Measurements from ENCODE around the gene CFD.
A peak's percentile ranks its signal among the peaks of the same experiment; 100 is the strongest.
"Not testable (repeated sequence)": the region's sequence is repeated elsewhere in the genome, so short reads cannot be mapped to it uniquely, and the experiment has no call there.

The CFD gene

DNA sequence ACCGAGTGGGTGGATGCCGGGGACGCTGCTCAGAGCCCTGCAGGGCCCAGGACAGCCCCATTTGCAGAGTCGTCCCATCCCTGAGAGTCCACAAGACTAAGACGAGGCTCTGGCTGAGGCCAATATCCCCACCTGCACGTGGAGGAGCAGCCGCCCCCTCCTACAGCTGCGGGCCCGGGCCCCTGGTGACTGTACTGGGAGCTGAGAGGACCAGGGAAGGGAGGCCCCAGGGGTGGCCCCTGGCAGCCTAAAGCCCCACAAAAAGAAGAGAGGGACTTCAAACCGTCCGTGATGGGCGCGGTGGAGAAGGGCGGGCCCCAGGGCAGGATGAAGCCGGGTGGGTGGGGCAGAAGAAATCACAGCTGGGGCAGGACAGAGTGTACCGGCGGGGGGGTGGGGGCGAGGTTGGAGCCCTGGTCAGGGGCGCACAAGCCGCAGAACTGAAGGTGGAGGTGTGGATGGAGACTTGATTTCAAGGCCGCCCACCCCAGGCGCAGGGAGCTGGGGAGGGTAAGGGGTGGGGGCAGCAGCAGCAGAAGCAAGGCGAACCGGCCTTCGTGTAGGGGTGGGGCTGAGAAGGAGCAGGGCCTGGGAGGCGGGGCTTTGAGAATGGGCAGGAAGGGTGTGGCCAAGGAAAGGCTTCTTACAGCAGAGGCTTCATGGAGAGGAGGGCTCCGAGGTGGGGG is 12.9 kb downstream of the CFD start:
- H3K27me3 Mint-ChIP-seq = no peaks in the 10 kb centered on the region
- peak overlapping the region; percentile 52 for H3K4me3 Mint-ChIP-seq

DNA sequence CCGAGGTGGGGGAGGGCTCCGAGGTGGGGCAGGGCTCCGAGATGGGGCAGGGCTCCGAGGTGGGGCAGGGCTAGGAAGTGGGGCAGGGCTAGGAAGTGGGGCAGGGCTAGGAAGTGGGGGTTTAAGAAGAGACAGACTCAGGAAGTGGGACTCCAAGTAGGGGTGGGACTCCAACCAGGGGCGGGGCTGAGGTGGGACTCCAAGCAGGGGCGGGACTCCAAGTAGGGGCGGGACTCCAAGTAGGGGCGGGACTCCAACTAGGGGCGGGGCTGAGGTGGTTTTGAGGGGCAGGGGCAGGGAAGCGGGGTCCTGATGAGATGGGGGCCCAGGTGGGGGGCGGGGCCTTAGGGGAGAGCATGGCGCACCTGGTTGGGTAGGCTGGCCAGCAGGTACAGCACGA is 13.6 kb downstream of the CFD start:
- Mint-ChIP-seq H3K27me3 (no peaks in the 10 kb centered on the region), H3K9me3 (no peaks in the 10 kb centered on the region), H3K4me1 (peaks cover 8% of the 10 kb centered on the region), H3K4me3 (no peak overlapping the region), H3K27ac (no peak overlapping the region), H3K36me3 (no peaks in the 10 kb centered on the region)

More for the DNA sequence above, 12.9 kb downstream of the CFD start:
- Mint-ChIP-seq H3K9me3 (no peaks in the 10 kb centered on the region), H3K4me1 (peaks cover 11% of the 10 kb centered on the region), H3K27ac (peak overlapping the region; percentile 17), H3K36me3 (peaks cover 3% of the 10 kb centered on the region)

DNA sequence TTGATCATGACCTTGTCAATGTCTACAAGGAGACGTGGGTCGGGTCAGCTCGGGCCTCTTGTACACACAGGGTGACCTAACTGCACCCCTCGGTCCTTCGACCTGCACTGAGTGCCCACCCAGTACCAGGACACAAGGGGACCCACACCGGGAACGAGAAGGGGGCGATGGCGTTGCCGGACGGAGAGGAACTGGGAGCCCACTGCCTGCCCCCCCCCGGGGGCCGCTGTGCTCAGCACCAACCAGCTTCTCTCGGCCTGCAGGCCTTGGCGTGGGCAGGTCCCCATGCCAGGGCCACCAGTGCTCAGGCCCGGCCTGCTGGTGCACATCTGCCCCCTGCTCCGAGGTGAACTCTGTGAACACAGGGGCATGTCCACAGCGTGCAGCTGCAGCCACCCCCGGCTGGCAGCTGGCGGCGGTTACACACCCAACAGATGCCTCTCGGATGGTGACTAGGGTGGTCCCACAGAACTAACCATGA is 14.1 kb downstream of the CFD start:
- Mint-ChIP-seq H3K27ac (no peak overlapping the region), H3K36me3 (no peaks in the 10 kb centered on the region), H3K4me1 (peaks cover 8% of the 10 kb centered on the region), H3K4me3 (no peak overlapping the region), H3K27me3 (no peaks in the 10 kb centered on the region), H3K9me3 (no peaks in the 10 kb centered on the region)

DNA sequence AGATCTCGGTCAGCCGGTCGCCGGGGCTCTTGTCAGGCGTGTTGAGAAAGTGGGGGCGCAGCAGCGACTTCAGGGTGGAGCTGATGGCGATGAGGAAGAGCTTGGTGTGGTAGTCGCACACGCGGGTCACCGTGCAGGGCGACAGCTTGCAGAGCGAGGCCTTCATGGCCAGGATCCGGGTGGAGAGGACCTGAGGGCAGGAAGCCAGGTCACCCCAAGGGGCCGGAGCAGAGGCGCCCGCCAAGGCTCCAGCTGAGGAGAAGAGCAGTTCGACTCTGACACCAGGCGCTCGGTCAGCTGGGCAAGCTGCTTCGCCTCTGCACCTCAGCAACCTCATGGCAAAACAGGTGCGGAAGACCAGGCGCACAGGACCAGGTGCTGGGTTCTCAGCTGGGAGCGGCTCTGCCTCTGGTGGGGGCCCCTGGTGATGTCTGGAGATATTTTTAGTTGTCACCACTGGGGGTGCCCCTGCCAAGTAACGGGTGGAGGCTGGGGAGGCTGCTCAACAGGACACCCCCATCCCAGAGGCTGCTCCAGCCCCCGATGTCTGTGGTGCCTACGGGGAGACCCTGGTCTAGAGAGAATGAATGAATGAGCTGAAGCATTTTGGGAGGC is 15.9 kb downstream of the CFD start:
- peaks cover 8% of the 10 kb centered on the region for H3K4me1 Mint-ChIP-seq
- H3K36me3 Mint-ChIP-seq = no peaks in the 10 kb centered on the region

DNA sequence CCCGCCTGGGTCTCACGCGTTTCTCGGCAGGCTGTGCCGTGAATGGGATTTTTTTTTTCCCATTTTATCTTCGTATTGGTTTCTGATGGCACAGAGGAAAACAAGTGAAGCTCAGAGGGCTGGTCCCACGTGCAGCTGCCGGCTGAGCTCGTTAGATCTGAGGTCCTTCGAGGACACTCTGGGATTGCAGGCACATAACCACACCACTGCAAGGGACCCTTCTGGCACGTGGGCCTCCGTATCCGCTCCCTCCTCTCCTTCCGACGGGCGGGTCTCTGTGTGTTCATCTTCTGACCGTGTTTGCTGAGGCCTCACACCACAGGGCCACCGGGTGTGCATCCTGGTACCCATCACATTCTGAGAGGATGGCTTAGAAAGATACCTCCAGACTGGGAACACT is 16.6 kb downstream of the CFD start:
- Mint-ChIP-seq H3K4me1 (peaks cover 8% of the 10 kb centered on the region), H3K4me3 (no peak overlapping the region), H3K27ac (no peak overlapping the region), H3K9me3 (no peaks in the 10 kb centered on the region), H3K27me3 (no peaks in the 10 kb centered on the region), H3K36me3 (no peaks in the 10 kb centered on the region)

More for the DNA sequence above, 15.9 kb downstream of the CFD start:
- no peaks in the 10 kb centered on the region for H3K27me3 Mint-ChIP-seq
- no peaks in the 10 kb centered on the region for H3K9me3 Mint-ChIP-seq
- no peak overlapping the region for H3K4me3 Mint-ChIP-seq
- H3K27ac Mint-ChIP-seq = no peak overlapping the region

DNA sequence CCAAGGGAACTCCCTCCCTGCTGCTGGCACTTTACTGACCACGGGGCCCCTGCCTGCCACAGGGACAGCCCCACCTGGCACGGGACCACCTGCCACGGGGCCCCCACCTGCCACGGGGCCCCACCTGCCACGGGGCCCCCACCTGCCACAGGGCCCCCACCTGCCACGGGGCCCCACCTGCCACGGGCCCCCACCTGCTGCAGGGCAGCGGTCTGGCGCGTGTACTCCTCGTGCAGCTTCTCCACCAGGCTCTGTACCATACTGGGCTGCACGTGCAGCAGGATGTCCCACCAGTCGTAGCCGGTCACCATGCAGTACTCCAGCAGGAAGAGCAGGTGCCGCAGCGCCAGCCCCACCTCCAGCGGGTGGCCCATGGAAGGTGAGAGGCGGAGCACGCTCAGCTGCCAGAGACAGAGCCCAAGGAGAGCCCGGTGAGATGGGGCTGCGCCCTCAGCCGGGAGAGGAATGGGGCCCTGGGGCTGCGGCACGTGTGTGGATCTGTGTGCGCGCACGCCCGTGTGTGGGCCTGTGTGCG is 17.4 kb downstream of the CFD start:
- Mint-ChIP-seq H3K4me1 (peaks cover 8% of the 10 kb centered on the region), H3K27ac (no peak overlapping the region), H3K4me3 (no peak overlapping the region), H3K36me3 (no peaks in the 10 kb centered on the region), H3K9me3 (no peaks in the 10 kb centered on the region), H3K27me3 (no peaks in the 10 kb centered on the region)

DNA sequence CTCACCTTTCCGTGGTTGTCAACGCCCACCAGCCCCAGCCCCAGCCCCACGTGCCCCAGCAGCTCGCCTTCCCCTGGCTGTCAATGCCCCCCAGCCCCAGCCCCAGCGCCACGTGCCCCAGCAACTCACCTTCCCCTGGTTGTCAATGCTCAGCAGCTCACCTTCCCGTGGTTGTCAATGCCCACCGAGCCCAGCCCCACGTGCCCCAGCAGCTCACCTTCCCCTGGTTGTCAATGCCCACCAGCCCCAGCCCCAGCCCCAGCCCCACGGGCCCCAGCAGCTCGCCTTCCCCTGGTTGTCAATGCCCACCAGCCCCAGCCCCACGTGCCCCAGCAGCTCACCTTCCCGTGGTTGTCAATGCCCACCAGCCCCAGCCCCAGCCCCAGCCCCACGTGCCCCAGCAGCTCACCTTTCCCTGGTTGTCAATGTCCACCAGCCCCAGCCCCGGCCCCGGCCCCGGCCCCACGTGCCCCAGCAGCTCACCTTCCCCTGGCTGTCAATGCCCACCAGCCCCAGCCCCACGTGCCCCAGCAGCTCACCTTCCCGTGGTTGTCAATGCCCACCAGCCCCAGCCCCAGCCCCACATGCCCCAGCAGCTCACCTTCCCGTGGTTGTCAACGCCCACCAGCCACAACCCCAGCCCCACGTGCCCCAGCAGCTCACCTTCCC is 18.7 kb downstream of the CFD start:
- not testable (repeated sequence) for H3K27ac Mint-ChIP-seq, H3K9me3 Mint-ChIP-seq, H3K4me1 Mint-ChIP-seq, H3K4me3 Mint-ChIP-seq, H3K27me3 Mint-ChIP-seq, H3K36me3 Mint-ChIP-seq

DNA sequence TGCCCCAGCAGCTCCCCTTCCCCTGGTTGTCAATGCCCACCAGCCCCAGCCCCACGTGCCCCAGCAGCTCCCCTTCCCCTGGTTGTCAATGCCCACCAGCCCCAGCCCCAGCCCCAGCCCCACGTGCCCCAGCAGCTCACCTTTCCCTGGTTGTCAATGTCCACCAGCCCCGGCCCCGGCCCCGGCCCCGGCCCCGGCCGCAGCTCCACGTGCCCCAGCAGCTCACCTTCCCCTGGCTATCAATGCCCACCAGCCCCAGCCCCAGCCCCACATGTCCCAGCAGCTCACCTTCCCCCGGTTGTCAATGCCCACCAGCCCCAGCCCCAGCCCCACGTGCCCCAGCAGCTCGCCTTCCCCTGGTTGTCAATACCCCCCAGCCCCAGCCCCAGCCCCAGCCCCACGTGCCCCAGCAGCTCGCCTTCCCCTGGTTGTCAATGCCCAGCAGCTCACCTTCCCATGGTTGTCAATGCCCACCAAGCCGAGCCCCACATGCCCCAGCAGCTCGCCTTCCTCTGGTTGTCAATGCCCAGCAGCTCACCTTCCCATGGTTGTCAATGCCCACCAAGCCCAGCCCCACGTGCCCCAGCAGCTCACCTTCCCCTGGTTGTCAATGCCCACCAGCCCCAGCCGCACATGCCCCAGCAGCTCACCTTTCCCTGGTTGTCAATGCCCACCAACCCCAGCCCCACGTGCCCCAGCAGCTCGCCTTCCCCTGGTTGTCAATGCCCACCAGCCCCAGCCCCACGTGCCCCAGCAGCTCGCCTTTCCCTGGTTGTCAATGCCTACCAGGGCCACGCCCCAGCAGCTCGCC is 19.5 kb downstream of the CFD start:
- H3K27me3 Mint-ChIP-seq, H3K36me3 Mint-ChIP-seq, H3K4me1 Mint-ChIP-seq, H3K27ac Mint-ChIP-seq, H3K4me3 Mint-ChIP-seq, H3K9me3 Mint-ChIP-seq: not testable (repeated sequence)

DNA sequence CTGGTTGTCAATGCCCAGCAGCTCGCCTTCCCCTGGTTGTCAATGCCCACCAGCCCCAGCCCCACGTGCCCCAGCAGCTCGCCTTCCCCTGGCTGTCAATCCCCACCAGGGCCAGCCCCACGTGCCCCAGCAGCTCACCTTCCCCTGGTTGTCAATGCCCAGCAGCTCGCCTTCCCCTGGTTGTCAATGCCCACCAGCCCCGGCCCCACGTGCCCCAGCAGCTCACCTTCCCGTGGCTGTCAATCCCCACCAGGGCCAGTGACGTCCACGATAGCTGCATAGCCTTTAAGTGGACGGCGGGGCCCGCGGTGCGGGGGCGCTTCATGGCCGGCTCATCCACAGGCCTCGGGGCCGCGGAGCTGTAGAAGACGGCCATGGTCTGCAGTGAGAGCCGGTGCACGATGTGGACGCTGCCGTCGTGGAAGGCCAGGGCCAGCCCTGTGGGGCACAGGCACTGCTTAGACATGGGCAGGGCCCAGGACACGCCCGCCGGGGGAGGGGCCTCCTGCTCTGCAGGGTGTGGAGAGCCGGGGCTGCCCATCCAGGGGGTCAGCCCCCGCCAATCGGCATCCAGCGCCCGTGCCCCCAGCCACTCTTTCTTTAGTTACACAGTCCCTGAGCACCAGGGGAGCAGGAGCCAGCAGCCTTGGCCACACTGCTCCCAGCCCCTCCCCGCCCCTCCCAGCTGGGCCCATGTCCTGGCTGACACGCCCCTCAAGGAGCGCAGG is 20.4 kb downstream of the CFD start:
- H3K27ac Mint-ChIP-seq = no peak overlapping the region
- H3K36me3 Mint-ChIP-seq = no peaks in the 10 kb centered on the region
- no peaks in the 10 kb centered on the region for H3K27me3 Mint-ChIP-seq
- no peak overlapping the region for H3K4me3 Mint-ChIP-seq
- no peaks in the 10 kb centered on the region for H3K4me1 Mint-ChIP-seq
- no peaks in the 10 kb centered on the region for H3K9me3 Mint-ChIP-seq

DNA sequence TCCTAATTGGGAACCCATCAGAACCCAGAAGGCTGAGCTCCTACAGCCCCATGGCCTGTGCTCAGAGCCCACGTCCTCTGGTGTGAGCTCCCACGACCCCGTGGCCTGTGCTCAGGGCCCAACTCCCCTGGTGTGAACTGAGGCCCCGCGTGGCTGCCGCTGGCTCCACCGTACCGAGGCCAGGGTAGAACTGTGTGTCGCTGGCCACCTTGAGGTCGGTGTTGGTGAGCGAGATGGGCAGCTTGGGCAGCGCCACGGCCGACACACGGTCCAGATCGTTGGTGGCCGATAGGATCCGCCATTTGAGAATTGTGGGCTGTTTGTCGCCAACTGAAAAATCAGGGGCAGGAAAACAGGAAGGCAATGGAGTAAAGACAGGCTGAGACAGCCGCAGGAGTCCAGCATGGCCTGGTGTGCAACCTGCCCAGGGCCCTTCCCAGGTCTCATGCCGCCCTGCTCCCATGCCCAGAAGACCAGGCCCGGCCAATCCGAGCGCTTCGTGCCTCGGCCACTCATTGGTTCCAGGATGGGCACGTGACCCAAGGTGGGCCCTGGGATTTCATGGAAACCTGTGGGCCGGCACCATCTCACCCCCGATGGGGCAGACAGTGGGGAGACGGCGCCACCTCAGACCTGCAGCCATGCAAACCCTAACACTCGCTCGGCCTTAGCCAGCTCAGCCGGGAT is 22.1 kb downstream of the CFD start:
- Mint-ChIP-seq H3K4me1 (no peaks in the 10 kb centered on the region), H3K9me3 (no peaks in the 10 kb centered on the region), H3K27ac (no peak overlapping the region), H3K27me3 (no peaks in the 10 kb centered on the region), H3K4me3 (no peak overlapping the region), H3K36me3 (no peaks in the 10 kb centered on the region)

DNA sequence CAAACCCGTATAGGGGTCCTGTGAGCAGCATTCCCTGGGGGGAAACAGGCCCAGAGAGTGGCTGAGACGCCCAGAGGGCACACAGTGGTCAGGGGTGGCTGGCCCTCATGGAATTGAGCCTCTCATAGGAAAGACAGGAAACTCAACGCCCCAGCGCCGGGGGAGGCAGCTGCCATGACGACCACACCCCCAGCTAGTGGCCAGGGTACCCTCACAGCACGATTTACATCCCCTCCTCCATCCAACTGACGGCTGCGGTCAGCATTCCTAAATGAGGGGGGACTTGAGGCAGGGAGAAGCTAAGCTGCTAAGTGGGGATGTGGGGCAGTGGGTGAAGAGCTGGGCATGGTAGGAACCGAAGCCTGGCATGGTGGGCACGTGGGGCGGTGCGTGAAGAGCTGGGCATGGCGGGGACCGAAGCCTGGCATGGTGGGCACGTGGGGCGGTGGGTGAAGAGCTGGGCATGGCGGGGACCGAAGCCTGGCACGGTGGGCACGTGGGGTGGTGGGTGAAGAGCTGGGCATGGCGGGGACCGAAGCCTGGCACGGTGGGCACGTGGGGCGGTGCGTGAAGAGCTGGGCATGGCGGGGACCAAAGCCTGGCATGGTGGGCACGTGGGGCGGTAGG is 23.5 kb downstream of the CFD start:
- Mint-ChIP-seq H3K27ac (no peak overlapping the region), H3K9me3 (no peaks in the 10 kb centered on the region), H3K4me3 (no peak overlapping the region), H3K36me3 (no peaks in the 10 kb centered on the region), H3K27me3 (no peaks in the 10 kb centered on the region), H3K4me1 (no peaks in the 10 kb centered on the region)

DNA sequence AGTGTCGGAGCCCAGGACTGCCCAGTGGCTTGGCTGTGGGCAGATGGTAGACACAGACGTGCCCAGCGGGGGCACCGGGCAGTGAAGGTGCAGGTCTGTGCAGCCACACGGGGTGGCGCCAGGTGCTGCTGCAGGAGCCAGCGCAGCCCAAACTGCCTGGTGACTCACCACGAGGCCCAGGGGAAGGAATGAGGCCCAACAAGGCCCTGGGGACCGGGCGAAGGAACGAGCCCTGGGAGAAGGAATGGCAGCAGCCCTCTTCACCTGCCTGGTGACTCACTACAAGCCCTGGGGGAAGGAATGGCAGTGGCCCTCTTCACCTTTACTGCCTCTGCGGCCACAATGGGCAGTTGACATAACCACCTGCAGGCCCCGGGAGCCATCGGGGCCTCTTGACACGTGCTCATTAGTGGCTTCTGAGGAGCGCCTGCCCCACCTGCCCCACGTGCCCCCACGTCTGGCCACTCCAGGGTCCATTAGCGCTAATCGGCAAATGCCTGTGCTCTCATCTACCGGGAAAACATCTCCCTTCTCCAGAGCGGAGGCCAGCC is 24.3 kb downstream of the CFD start:
- Mint-ChIP-seq H3K9me3 (no peaks in the 10 kb centered on the region), H3K36me3 (no peaks in the 10 kb centered on the region), H3K4me3 (no peak overlapping the region), H3K27ac (no peak overlapping the region), H3K4me1 (no peaks in the 10 kb centered on the region), H3K27me3 (no peaks in the 10 kb centered on the region)

DNA sequence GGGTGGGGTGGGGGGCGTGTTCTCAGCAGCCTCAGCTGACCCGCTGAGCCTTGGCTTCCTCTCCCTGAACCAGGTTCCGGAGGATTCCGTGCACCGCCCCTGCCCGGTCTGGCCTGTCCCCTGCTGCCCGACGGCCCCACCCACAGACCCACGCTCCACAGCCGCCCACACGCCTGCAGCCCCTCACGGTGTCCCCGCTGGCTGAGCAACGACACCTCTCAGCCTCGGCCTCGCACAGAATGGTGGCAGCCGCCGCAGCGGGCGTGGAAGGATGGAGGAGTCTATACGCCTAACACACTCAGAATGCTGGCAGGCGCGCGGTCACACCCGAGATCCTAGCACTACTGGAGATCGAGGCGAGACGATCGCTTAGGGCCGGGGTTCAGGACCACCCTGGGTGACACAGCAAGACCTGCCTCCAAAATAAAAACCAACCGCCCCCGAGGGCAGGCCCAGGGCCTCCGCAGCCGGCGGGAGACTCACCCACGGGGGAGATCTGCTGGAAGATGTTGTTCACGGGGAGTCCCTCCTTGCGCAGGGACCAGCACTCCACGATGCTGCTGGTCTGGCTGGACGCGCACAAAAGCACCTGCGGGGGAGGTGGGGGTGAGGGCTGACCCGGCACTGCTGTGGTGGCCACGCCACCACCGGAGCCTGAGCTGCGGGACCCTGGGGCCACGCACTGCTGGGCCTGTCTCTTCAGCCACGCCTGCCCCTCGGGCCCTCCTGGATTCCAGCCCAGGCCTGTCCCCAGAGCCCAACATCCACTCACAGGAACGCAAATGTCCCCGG is 25.2 kb downstream of the CFD start:
- H3K36me3 Mint-ChIP-seq = no peaks in the 10 kb centered on the region
- H3K4me3 Mint-ChIP-seq = no peak overlapping the region
- no peaks in the 10 kb centered on the region for H3K9me3 Mint-ChIP-seq
- peaks cover 5% of the 10 kb centered on the region for H3K4me1 Mint-ChIP-seq
- H3K27ac Mint-ChIP-seq = no peak overlapping the region
- H3K27me3 Mint-ChIP-seq = no peaks in the 10 kb centered on the region
